AG20443 (cell line): Measurements from ENCODE around the gene KRTAP10-1.

ENCODE experiments used
- DNase-seq: peaks from one replicate; pipeline ENCODE4 v3.0.0; 2012; ENCODE audit warnings: low spot score, mixed read lengths

The KRTAP10-1 gene

GRCh38 chr21:44502171-44502958, 37.6 kb downstream of the KRTAP10-1 start:
- no peak for DNase-seq

GRCh38 chr21:44500111-44500510, 39.9 kb downstream of the KRTAP10-1 start:
- no peak for DNase-seq

- no peak for DNase-seq
Measured at GRCh38 chr21:44499631-44500030, 40.4 kb downstream of the KRTAP10-1 start.

GRCh38 chr21:44499211-44499560, 40.8 kb downstream of the KRTAP10-1 start:
- no peak for DNase-seq

GRCh38 chr21:44498280-44499210, 41.5 kb downstream of the KRTAP10-1 start:
- no peak for DNase-seq

GRCh38 chr21:44497703-44498126, 42.3 kb downstream of the KRTAP10-1 start:
- no peak for DNase-seq

GRCh38 chr21:44496564-44497550, 43.1 kb downstream of the KRTAP10-1 start:
- DNase-seq, result no peak

- DNase-seq, result no peak
Measured at GRCh38 chr21:44495611-44496563, 44.1 kb downstream of the KRTAP10-1 start.

GRCh38 chr21:44494956-44495355, 45.0 kb downstream of the KRTAP10-1 start:
- DNase-seq, result no peak

- no peak for DNase-seq
Measured at GRCh38 chr21:44494418-44494817, 45.6 kb downstream of the KRTAP10-1 start.

GRCh38 chr21:44492567-44493385, 47.2 kb downstream of the KRTAP10-1 start:
- no peak for DNase-seq

GRCh38 chr21:44490816-44491215, 49.2 kb downstream of the KRTAP10-1 start:
- DNase-seq, result no peak

- DNase-seq, result no peak
Measured at GRCh38 chr21:44490405-44490804, 49.6 kb downstream of the KRTAP10-1 start.

- no peak for DNase-seq
Measured at GRCh38 chr21:44489962-44490361, 50.0 kb downstream of the KRTAP10-1 start.
